Measurements from ENCODE around the gene ITGB2.
A peak's percentile ranks its signal among the peaks of the same experiment; 100 is the strongest.

The ITGB2 gene

DNA sequence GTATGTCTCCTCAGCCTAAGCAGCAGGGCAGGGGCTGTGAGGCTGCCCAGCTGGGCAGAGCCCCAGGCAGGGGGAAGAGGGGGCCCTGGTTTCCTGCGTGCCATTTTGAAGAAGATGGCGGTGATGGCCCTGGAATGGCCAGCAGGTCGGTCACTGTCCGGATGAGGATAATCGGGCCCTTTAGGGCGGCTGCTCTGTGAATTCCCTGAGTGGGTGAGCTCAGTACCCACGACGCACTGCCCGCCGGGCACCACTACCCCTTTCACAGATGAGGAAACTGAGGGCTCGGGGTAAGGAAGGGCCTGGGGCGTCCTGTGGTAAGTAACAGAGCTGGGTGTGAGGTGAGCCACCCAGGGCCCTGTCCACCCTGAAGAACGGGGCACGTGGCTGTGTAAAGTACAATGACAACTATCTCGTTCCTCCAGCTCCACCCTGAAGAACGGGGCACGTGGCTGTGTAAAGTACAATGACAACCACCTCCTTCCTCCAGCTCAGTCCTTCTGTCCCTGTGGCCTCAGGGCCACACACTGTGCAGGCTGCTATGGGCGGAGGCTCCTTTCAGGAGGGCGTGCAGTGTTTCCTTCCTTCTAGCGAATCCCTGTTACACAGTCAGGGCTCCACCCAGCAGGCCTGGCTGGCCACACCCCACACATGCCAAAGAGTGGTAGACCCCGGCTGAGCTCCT is 23.2 kb downstream of the ITGB2 start:
- no peak for DNase-seq (ENCODE audit: low spot score)

DNA sequence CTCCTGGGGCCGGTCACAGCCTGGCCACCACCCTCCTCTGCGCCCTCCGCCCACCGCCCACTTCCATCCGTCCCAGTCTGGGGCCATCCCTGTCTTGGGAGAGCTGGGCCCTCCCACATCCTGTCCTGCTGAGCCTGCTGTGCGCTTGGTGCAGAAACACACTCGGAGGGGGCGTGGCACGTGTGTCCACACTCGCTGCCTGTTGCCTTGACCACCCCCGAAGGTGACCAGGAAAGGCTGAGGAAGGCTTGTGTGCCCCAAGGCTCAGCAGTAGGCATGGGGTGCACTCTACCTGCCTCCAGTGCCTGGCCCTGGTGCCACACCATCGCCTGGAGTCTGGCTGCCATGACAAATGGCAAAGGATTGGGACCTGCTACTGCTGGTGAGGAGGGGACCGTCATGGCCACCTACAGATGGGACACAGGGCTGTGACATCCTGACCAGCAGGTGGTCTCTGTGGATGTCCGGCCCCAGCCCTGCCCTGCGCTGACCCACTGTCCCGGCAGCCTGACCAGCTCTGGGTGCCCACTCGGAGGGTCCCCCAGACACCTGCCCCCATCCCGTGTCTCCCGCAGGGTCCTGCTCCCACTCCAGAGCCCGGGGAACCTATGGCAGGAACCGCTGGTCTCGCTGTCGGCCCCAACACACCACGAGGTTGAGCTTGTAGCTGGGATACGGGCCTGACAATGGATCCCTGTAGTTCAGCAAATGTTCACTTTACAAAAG is 24.0 kb downstream of the ITGB2 start:
- no peak for DNase-seq (ENCODE audit: low spot score)

DNA sequence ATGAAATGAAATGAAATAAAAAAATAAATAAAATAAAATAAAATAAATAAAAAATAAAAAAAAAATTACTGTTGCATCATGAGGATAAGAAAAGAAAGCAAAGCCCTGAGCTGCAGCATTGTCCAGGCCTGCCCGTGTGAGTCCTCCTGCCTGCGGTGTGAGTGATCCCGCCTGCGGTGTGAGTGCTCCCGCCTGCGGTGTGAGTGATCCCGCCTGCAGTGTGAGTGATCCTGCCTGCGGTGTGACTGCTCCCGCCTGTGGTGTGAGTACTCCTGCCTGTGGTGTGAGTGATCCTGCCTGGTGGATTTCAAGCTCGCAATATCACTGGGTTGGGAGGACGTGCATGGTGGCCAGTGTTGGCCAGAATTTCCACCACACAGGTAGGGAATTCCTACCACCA is 24.8 kb downstream of the ITGB2 start:
- no peak for DNase-seq (ENCODE audit: low spot score)

DNA sequence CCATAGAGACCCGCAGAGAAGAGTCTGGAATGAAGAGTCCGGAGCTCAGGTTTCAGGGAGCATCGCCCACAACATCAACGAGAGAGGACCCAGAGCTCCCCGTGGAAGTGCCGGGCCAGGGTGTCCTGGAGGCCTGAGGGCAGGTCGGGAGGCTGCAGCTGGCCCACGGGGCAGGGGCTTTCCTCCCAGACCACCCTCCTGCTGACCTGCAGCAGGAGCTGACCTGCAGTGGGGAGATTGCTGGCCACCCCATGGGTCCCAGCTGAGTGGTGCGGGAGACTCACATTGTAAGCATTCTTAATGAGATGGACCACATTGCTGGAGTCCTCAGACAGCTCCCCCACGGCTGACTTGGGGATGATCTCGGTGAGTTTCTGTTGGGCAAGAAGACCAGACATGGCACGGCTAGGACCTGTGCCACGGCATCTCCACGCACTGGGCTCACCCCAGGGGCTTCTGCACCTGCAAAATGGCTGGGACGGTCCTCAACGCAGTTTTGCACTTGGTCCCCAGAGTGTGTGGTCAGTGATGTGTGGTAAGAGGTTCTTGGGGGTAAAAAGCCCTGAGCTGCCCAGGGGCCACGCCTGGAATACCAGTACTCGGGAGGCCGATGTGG is 25.9 kb downstream of the ITGB2 start:
- DNase-seq (ENCODE audit: low spot score): no peak

DNA sequence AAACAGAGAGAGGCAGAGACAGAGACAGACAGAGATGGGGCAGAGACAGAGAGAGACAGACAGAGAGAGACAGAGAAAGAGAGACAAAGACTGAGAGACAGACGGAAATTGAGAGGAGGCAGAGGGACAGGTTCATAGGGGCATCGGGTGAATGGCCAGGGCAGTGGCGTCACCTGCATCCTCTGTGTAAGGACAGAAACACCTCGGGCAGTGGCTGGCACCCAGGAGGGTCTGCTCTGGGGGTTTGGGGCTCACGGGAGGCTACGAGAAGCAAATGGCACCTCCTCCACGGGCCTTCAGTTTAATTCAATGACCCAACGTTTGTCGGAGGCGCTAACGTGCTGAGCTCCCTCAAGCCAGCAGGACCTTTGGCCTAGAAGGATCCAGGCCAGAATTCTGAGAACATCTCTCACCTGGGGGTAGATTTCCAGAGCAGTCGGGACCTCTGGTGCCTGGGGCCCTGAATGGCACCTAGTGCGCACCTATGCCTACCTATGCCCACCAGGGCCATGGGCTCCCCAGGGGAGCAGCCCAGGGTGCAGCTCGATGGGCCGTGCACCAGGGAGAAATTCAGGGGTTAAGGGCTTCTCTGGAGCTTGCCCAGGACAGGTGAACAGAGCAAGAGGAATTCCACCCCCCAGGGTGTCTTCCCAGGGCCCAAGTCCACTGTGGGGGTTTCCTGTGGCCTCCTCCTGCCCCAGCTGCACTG is 26.6 kb downstream of the ITGB2 start:
- no peak for DNase-seq (ENCODE audit: low spot score)

DNA sequence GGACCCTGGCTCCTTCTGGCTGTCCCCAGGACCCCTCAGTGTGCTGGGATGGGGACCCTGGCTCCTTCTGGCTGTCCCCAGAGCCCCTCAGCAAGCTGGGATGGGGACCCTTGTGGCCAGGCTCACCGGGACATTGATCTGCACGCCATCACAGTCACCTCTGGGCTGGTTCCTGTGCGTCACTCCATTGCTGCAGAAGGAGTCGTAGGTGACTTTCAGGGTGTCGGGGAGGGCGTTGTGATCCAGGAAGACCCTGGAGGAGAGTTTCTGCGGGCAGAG is 27.5 kb downstream of the ITGB2 start:
- no peak for DNase-seq (ENCODE audit: low spot score)

DNA sequence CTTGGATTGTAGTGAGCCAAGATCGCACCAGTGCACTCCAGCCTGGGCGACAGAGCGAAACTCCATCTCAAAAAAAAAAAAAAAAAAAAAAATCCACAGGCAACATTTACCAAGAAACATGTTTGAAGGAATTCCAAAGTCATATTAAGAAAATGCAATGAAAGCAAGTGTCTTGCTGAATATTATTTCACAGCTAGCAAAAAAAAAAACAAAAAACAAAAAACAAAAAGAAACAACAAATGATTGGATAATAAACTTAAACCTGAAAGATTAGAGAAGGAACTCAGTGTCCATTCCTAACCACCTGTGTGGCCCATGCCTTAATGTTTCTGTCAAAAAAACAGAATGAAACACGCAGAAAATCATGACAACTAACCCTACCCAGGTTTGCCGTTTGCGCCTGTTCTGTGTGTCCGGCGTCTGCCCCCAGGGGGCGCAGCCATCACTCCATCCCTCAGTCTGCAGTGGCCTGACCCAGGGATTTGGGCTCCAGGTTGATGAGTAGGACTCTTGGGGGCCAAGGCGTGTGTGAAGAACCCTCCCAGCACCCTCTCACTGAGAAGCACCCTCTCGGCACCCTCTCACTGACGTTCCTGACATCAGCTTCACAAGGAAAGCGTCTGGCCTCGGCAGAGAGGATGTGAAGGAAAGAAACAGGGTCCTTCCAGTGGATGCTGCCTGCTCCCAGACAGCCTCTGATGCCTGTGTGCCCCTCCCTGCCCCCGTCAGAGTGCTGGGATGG is 28.0 kb downstream of the ITGB2 start:
- peak; percentile 80 for DNase-seq (ENCODE audit: low spot score)

DNA sequence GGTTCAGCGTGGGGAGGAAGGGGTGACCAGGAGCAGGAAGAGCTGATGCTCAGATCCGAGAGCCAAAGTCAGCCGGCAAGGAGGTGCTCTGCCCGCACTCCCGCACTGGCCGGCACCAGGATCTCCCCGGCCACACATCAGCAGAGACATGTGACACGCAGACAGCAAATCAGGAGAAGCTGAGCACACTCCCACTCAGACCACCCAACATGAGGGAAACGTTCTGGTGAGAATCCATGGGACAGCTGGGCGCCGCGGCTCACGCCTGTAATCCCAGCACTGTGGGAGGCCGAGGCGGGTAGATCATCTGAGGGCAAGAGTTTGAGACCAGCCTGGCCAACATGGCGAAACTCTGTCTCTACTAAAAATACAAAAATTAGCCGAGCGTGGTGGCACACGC is 28.6 kb downstream of the ITGB2 start:
- DNase-seq (ENCODE audit: low spot score): no peak

DNA sequence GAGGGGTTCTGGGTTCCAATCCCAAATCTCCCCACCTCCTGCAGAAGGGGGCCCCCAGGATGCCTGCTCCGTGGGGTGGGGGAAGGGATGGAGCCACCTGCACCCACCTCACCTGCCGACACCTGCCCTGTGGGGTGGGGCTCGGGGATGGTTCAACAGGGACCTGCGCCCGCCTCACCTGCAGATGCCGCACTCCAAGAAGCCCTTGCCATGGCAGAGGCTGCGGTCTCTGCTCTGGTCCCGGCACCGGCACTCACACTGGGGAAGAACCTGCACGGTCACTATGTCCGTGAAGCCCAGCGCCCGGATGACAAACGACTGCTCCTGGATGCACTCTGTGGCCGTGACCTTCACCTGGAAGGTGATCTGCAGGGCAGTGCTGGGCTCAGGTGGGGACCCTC is 29.1 kb downstream of the ITGB2 start:
- no peak for DNase-seq (ENCODE audit: low spot score)

DNA sequence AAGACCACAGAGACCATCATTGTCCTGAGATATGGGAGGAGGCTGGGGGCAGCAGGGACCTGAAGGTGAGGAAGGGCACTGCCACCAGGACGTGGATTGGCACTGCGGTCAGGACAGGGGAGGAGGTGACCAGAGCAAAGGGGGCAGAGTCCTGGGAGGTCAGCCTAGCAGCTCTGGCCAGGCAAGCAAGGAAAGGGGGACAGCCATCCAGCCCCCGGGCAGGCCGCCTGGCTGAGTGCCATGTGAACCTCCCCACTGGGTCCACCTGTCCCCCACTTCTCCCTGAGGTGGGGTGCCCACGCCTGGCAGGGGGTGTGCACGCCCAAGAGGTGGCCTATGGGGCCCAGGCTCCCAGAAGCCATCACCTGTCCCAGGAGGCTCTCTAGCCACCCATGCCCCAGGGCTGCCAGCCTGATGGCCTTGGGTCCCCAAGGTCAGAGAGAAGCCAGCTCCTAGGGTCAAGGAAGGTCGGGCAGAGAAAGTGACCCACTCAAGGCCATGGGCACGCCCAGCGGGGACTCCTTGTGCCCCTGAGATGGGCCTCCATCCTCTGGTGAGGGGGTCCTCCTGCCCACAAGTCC is 29.6 kb downstream of the ITGB2 start:
- DNase-seq (ENCODE audit: low spot score): no peak

DNA sequence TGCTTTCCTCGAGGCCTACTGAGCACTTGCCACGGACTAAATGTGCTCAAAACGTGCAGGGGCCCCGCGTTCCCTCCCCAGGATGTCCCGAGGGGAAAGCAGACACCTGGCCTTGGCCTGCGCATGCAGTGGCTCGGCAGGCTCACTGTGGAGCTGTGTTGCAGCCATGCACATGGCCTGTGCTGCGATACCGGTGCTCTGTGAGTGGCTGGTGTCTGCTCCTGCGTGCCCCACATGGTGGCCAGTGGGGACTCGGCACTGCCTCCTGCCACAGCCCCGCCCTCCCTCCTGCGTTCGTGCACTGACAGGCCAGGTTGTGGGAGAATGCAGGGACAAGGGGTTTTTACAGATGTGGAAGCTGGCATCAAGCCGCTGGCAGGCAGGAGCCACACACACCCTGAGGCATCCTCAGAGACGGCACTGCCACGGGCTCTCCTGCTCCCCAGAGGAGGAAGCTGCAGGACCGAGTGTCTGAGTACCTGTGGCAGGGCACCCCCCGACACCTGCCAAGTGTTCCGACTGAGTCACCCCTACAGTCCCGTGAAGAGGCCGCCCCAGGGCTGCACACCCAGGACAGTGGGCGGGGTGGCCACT is 30.3 kb downstream of the ITGB2 start:
- DNase-seq (ENCODE audit: low spot score): no peak

DNA sequence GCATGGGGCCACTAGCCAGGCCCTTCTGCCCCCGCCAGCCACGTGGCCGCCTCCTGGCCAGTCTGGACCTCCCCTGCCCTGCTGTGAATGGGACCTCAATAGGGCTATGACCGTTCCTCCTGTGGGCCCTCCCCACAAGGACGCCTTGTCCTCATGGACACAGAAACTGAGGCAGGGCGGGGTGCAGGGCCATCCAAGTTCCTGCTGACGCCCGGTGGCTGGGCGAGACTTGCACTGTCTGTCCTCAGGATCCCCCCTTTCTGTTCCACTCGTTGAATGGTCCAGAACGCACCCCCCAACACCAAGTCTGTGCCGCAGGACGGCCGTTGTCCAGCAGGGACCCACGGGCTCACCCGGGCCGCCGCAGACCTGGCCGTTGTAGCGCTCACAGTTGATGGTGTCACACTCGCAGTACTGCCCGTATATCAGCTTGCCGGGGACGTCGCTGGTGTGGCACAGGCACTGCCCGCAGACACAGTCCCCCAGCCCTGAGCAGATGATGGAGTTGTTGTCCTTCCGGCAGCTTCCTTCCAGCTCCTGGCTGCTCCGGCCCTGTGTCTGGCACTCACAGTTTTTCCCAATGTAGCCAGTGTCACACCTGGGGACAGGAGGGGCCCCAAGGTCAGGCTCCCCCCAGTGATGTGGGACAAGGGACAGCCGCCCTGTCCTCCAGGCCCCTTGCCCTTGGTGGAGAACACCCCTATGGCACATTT is 30.9 kb downstream of the ITGB2 start:
- DNase-seq (ENCODE audit: low spot score): no peak

DNA sequence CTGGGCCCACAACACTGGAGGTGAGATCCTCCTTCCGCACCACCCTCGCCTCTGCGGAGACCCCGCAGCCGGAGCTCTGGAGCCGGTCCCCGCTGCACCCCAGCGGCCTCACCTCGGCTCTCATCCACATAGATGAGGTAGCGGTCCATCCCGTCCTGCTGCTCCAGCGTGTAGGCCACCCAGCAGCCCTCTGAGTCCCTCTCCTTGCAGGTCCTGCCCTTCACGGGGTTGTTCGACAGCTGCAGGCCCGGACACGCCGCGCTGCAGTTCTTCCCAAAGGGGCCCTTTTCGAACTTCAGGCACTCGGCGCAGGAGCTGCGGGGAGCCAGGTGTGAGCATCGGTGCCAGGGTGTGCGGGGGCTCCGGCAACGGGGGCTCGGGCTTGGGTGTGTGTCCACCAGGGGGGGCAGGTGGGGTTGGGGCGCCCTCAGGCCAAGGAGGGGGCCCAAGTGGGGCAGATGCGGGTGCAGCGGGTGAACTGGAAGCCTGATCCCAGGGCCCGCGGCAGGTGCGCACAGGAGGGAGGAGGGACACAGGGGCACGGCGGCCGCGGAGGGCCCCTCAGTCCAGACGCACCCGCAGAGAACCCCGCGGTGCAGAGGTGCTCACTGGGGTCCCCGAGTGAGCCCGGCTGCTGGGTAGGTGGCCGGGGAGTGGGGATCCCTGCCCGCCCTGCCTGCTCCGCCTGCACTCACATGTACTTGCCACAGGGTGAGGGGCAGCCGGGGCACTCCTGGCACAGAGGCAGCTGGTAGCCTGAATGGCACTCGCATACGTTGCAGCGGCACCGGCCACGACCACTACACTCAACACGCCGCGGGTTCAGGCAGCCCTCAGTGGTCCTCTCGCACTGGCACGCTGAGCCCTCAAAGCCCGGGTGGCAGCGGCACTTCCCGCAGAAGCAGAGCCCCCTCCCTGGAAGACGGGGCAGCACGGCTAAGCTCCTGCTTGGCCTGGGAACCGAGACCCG is 31.8 kb downstream of the ITGB2 start:
- DNase-seq (ENCODE audit: low spot score): no peak

DNA sequence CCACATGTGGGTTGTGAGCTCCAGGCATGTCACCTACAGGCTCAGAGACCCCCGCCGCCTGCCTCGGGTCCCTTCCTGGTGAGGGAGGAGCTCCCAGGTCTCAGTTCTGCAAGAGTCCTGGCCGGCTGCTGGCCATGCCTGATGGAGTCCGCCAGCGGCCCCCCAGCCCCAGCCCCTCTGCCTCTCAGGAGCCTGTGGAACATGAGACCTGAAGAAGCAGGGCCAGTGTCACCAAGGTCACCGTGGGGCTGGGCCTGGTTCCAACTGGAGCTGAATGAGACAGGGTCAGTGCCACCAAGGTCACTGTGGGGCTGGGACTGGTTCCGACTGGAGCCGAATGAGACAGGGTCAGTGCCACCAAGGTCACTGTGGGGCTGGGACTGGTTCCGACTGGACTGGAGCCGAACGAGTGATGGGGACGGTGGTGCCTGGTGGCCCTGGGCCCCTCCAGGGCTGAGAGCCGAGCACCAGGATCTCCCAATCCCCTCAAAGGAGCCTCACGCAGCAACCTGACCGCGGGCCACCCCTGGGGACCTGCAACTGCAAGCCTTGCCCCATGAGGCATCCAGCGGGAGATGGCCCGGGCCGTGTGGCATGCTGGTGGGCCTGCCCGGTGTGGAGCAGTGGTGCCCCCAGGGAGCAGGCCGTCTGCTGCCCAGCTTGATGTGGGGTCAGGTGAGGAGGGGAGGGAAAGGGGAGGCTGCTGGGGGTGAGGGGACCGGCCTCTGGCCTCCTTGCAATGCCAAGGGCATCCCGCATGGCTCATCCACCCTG is 32.7 kb downstream of the ITGB2 start:
- no peak for DNase-seq (ENCODE audit: low spot score)

DNA sequence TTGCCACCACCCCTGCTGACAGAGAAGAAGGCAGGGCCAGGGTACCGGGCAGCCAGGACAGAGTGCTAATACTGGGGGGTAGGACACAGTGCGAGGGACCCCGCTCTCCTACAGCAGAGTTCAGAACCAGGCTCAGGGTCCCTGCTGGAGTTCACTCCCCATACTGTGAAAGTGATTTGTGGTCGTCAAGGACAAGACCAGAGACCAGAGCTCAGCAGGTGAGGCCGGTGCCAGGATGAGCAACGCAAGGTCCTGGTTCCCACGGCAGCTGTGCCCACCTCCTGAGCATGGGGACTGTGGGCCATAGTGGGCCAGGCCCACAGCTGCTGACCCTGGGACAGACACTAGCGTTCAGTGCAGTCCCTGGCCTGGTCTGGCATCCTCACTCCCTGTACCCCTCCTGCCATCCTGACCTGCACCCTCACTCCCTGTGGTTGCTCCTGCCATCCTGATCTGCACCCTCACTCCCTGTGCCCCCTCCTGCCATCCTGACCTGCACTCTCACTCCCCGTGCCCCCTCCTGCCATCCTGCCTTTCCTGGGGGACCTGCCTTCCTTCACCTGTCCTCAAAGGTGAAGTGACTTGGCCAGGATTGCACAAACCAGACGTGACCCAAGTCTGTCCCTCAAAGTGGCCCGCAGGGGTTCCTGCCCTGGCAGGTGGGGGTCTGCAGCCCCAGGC is 33.4 kb downstream of the ITGB2 start:
- DNase-seq (ENCODE audit: low spot score): no peak

DNA sequence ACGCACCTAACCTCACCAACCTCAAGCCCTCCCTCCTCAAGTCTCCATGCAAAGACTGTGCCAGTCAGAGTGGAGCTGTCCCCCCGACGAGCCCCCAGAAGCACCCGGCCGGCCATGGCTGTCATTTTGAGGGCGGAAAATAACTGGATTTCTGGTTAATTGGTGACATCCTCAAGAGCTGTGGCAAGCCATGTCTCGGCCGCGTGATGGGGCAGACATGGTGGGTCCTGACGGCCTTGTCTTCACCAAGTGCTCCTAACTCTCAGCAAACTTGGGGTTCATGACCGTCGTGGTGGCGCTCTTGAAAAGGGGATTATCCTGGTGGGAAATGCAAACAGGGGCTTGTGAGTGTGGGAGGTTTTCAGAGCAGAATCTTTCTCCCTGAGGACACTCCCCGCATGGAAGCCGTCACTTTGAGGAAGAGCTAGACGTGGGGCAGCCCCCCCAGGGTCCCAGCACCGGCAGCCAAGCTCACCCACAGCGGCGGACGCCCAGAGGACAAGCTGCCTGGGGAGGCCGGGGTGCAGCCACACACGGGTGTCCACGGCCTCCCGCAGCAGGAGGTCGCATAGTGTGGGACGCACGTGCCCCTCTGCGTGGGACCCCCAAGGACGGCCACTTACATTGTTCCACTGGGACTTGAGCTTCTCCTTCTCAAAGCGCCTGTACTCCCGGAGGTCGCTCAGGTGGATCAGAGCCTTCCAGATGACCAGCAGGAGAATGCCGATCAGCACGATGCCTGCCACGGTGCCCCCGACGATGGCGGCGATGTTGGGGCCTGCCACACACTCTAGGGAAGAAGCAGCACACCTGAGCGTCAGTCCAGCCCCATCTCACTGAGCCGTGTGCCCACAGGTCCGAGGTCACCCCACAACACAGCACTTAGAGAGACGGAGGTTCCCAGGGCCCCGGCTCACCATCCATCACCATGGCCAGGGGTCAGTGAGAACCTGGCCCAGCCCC is 34.3 kb downstream of the ITGB2 start:
- no peak for DNase-seq (ENCODE audit: low spot score)

DNA sequence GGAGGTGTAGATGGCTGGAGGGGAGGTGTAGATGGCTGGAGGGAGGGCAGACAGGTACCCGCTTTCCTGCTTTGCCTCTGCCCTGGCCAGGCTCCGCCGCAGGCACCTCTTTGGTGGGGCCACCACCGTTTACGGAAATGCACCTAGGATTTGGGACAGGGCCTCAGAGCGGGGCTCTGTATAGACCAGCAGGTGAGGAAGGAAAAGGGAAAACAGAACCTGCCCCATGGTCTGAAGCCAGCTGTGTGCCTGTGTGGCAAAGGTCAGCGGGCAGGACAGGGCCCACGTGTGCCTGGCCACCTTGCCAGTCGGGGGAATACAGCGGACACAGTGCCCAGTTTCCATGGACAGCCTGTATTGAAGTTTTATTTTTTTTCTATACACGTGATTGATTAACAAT is 35.1 kb downstream of the ITGB2 start:
- no peak for DNase-seq (ENCODE audit: low spot score)
